SK-N-MC (cell line): ENCODE results near the gene AFF4.

Experiments
- DNase-seq: peaks from one replicate; pipeline ENCODE4 v3.0.0-alpha.2; 2011; ENCODE audit warnings: low read depth, low spot score
- H3K27ac ChIP-seq: fragments of 200-600 bp; sonication (generic); 2 replicates; pipeline ENCODE4 v1.5.1; 2016; ENCODE audit warnings: mixed run types
- H3K36me3 ChIP-seq: fragments of 200-600 bp; sonication (generic); 2 replicates; pipeline ENCODE4 v1.6.1; 2017; ENCODE audit warnings: antibody characterized with exemption, low read length, mixed read lengths; ENCODE audit not compliant: insufficient read depth
- H3K4me3 ChIP-seq: fragments of 200-600 bp; sonication (generic); 2 replicates; pipeline ENCODE4 v1.5.1; 2016
- H3K9ac ChIP-seq: fragments of 200-600 bp; sonication (generic); 2 replicates; pipeline ENCODE4 v1.8.0; 2017; ENCODE audit warnings: mixed run types, mixed read lengths; ENCODE audit not compliant: insufficient read length
- H3K9me3 ChIP-seq: fragments of 200-600 bp; sonication (generic); 2 replicates; pipeline ENCODE4 v1.6.1; 2017; ENCODE audit warnings: low read depth, mild to moderate bottlenecking, antibody characterized with exemption, low read length, moderate library complexity, mixed read lengths
- EZH2 ChIP-seq: fragments of 200-600 bp; sonication (generic); IDR thresholded peaks from one replicate; pipeline ENCODE4 v1.6.1; 2017; ENCODE audit warnings: antibody characterized with exemption
- FOXP2 ChIP-seq: optimal IDR thresholded peaks from 2 replicates; pipeline ENCODE3; 2011; ENCODE audit warnings: mild to moderate bottlenecking, moderate library complexity; ENCODE audit not compliant: insufficient read depth; ENCODE audit errors: extremely low read length, control extremely low read depth
- POLR2AphosphoS5 ChIP-seq: IDR thresholded peaks from 2 replicates; pipeline ENCODE4 v1.6.1; 2012; ENCODE audit warnings: mild to moderate bottlenecking, low read depth, low read length, borderline replicate concordance

The AFF4 gene

DNA sequence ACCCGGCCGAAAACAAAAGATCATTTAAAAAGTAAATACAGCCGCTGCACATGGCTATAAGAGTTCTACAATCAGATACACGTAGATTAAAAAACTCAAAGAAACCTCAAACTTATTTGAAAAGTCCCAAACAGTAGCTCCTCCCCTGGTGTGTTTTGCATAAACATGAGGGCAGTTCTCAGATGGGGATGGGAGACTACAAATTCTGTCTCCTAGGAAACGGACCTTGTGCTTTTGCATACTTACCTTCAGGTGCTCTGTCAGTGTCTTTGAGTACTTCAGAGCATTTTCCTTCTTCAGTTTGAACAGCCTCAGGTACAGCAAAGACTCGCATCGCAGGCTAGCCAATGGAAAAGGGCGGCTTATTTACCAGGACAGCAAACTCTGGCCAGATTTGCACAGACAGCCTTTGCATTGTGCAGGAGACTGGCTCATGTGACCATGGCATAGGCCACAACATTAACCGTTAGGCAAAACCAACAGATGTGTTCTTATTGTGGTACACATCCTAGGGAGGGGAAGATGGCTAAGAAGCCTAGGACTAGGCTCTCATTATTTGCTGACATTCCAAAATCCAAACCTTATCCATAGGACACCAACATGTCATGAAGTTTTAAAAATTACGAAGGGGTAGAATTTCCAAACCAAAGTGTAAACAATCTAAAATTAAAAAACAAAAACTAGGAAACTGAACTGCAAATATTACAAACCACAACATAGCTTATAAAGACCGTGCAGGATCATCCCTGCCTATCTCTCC, 77.2 kb downstream of the AFF4 start:
- Histone ChIP-seq H3K4me3 (no peak overlapping the region), H3K9me3 (no peaks in the 10 kb centered on the region), H3K27ac (no peak overlapping the region), H3K9ac (no peak overlapping the region), H3K36me3 (peaks cover 71% of the 10 kb centered on the region)
- DNase-seq = no peak
- TF ChIP-seq FOXP2 (no peak), POLR2AphosphoS5 (no peak), EZH2 (no peak)

DNA sequence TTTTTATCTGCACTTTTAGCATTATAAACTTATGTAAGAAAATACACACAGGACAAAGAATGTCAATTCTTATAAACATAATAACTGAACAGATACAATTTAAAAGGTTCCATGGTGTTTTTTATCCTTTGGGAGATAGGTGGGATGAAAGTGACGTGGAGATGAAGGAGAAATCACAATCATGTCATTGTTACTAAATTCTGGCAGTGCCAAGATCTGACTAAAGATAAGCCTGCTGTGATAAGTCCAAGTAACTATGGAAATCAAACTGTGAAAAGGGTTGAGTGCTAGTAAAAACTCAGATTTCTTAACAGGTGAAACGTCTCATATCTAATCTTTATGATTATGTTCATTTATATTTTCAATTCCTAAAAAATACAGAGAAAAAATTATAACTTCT, 78.9 kb downstream of the AFF4 start:
- Histone ChIP-seq H3K9ac (no peak overlapping the region), H3K27ac (no peak overlapping the region), H3K9me3 (no peaks in the 10 kb centered on the region), H3K36me3 (peaks cover 77% of the 10 kb centered on the region), H3K4me3 (no peak overlapping the region)
- no peak for DNase-seq
- TF ChIP-seq POLR2AphosphoS5 (no peak), FOXP2 (no peak), EZH2 (no peak)

DNA sequence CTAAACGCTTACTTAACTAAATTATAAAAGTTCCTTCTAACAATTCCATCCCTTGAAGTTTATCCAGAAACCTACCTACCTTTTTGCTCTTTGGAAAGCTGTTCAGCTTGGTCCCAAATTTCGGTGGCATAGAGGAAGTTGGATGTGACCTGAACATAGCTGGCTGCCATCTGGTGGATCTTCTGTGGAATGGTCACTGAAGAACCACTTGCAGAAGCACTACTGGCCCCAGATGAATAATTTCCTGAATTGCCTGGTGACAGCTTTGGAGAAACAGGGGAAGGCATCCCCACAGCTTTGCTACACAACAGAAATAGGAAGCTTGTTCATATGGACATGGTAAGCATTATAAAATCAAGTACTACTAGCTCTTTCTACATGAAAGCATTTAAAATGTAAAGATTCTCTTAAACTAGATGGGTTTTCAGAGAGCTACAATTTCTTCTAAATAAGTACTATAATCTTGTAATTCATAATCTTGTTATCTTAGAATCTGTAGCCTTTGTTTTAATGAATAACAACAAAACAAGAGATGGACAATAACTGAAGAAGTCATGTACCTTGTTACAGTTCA, 80.1 kb downstream of the AFF4 start:
- Histone ChIP-seq H3K9ac (no peak overlapping the region), H3K36me3 (peaks cover 78% of the 10 kb centered on the region), H3K27ac (no peak overlapping the region), H3K9me3 (no peaks in the 10 kb centered on the region), H3K4me3 (no peak overlapping the region)
- DNase-seq = no peak
- TF ChIP-seq EZH2 (no peak), FOXP2 (no peak), POLR2AphosphoS5 (no peak)

DNA sequence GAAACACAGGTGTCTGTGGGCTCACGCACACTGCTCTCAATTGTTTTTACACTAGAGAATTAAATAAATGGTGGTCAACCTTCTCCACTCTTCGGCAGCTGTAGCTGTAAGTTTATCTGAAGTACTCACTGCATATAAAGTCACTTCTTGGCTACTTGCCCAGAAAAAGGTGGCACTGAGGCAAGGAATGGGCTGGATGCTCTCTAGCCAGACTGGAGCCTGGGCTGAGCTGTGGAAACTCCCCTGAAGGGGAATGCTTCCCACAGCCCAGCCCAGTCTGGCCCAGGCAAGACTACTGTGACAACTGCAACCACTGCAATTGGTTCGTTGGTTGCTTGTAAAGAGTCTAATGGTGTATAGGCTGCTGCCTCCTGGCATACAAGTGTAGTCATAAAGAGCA, 85.5 kb downstream of the AFF4 start:
- DNase-seq = no peak
- no peak overlapping the region for H3K9ac ChIP-seq
- H3K9me3 ChIP-seq = no peaks in the 10 kb centered on the region
- no peak overlapping the region for H3K4me3 ChIP-seq
- no peak overlapping the region for H3K27ac ChIP-seq
- H3K36me3 ChIP-seq = peaks cover 61% of the 10 kb centered on the region
- TF ChIP-seq FOXP2 (no peak), EZH2 (no peak), POLR2AphosphoS5 (no peak)

DNA sequence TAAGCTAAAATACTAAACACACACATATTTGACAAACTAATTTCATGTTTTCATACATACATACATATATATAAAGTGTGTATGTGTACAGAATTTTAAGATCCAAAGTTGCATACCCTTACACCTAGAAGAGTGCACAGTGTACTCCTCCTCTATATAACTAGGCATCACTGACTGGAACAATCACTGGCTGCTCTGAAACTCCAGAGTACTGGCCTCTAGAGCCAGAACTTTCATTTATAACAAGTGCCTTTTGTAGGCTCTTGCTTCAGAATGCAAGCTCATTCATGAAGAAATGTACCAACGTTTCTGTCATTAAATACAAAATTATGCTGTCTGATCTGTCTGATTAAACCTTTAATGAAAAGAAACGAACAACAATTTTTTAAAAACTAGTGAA, 86.0 kb downstream of the AFF4 start:
- no peak overlapping the region for H3K9ac ChIP-seq
- H3K27ac ChIP-seq = no peak overlapping the region
- H3K4me3 ChIP-seq = no peak overlapping the region
- peaks cover 62% of the 10 kb centered on the region for H3K36me3 ChIP-seq
- H3K9me3 ChIP-seq = no peaks in the 10 kb centered on the region
- DNase-seq = no peak
- no peak for TF ChIP-seq EZH2
- TF ChIP-seq FOXP2 = no peak
- TF ChIP-seq POLR2AphosphoS5 = no peak

DNA sequence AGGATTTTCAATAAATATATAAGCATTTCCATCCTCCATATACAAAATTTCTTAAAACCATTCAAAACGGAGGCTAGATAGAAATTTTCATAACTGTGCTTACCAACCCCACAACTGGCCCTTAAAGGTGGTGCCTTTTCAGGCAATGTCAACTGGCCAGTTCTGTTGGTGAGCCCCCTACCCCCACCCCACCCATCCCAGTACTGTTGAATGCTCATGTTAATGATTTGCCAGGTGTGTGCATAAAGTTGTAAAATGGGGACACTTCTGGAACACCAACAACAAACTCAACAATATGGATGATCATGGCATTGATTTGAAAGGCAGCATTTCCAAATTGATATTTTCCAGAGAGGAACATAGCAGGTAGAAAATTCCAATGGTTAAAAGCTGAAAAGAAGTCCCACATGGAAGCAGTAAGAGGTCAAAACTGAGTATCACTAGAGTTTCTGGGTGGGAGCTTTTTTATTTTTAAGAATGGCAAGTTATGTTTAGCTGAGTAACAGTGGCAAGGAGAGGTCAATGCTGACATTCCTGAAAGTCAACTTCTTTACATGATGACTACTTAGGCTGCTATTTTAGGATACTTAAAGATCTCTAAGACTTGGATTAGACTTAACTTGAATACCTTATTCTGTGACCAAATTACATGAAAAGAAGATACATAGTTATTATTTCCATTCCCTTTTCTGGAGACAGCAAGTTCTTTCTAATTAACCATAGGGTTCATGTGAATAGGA, 87.2 kb downstream of the AFF4 start:
- H3K9me3 ChIP-seq = no peaks in the 10 kb centered on the region
- H3K27ac ChIP-seq = no peak overlapping the region
- no peak for DNase-seq
- no peak overlapping the region for H3K9ac ChIP-seq
- TF ChIP-seq EZH2 = no peak
- no peak for TF ChIP-seq POLR2AphosphoS5
- TF ChIP-seq FOXP2 = no peak
- H3K36me3 ChIP-seq = peaks cover 59% of the 10 kb centered on the region
- H3K4me3 ChIP-seq = no peak overlapping the region

DNA sequence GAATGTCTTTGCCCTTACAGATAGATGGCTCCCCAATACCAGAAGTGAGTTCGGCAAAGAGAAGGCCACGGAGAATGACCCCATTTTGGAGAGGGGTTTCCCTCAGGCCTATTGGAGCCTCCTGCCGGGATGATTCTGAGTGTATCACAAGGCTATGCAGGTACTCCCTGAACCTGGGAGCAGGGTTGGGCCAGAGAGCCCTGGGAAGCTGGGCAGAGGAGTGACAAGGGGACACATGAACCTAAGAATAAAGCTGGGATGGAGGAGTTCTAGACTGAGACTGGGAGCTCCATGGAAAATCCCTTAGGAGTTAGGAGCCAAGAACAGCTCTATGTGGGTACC, 89.5 kb downstream of the AFF4 start:
- Histone ChIP-seq H3K9me3 (no peaks in the 10 kb centered on the region), H3K36me3 (peaks cover 56% of the 10 kb centered on the region), H3K4me3 (no peak overlapping the region), H3K27ac (no peak overlapping the region), H3K9ac (no peak overlapping the region)
- no peak for TF ChIP-seq POLR2AphosphoS5
- no peak for TF ChIP-seq FOXP2
- TF ChIP-seq EZH2 = no peak
- DNase-seq = no peak

DNA sequence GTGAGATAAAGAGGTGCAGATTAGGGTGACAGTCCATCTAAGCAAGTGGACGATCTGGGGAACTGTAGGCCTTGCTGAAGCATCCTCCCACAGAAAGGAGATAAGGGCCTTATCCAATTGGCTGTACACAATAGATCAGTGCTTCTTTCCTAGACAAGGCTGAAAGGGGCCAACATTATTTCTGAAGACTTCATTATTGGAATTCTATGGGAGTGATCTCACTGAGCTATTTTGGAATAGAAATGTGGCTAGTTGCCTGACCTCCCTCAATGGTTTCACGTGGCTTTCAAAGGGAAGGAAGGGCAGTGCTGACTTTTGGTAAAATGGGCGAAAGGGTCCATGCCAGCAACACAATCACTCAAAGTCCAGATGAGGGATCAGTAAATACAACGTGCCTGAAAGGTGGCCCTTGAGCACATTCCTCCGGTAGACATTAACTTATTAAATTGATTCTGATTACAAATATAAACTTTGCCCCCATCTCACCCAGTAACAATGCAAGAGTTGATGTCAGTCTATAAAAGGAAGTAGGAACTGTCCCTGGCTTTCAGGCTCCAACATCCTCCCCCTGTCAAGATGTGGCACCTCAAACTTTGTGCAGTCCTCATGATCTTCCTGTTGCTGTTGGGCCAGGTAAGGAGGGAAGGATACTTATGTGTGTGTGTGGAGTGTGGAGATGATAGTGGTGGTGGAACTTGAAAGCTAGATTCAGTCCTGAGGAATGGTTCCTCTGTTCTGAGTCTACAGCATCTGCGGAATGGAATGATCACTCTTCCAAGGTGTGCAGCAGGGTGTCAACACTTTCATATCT, 90.1 kb downstream of the AFF4 start, which contains the start of gene LEAP2:
TSS of gene LEAP2 (plus strand) at position 550 of the 811 bp plus-strand sequence. CDS start at position 577, 27 bp downstream.
- H3K4me3 ChIP-seq = no peak within 1 kb of the TSS
- H3K27ac ChIP-seq = no peak within 1 kb of the TSS
- TF ChIP-seq EZH2 = no peak
- no peak for TF ChIP-seq FOXP2
- TF ChIP-seq POLR2AphosphoS5 = no peak; the same call in 1 of the 2 replicates
- DNase-seq = no peak
- no peak within 1 kb of the TSS for H3K9ac ChIP-seq
- H3K36me3 ChIP-seq = peaks cover 56% of the 10 kb centered on the region
- H3K9me3 ChIP-seq = no peaks in the 10 kb centered on the region
